ENCODE results near the gene LMLN. TPM values are rescaled to one million over a fixed set of nuclear protein-coding genes. Genes with fewer than 3 reads are reported as not detected.

LMLN gene
- total RNA-seq, 4 donors from 2014 or later: 2.3 to 10.4 (median 3.8) TPM

DNA sequence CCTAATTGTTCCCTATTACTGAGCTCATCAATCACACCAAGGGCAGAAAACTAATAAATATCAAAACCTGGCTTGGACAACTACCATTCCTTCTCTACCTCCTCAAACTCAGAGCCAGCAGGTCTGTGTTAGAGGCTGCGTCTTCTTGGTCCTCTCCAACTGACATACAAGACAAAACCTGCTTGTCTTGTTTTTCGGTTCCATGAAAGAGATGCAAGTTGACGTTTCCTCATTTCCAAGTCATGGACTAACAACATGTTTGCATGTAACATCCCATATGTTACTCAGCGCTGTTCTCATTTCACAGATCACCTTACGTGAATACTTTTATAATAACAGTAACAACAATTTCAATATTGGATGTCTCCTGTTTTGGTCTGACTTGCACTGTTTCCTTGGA, 110.9 kb downstream of the LMLN start:
- no peak for DNase-seq (ENCODE audit: low spot score in 2 of 2)
- TF ChIP-seq, protein P1, sequence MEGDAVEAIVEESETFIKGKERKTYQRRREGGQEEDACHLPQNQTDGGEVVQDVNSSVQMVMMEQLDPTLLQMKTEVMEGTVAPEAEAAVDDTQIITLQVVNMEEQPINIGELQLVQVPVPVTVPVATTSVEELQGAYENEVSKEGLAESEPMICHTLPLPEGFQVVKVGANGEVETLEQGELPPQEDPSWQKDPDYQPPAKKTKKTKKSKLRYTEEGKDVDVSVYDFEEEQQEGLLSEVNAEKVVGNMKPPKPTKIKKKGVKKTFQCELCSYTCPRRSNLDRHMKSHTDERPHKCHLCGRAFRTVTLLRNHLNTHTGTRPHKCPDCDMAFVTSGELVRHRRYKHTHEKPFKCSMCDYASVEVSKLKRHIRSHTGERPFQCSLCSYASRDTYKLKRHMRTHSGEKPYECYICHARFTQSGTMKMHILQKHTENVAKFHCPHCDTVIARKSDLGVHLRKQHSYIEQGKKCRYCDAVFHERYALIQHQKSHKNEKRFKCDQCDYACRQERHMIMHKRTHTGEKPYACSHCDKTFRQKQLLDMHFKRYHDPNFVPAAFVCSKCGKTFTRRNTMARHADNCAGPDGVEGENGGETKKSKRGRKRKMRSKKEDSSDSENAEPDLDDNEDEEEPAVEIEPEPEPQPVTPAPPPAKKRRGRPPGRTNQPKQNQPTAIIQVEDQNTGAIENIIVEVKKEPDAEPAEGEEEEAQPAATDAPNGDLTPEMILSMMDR (IDR thresholded peaks at IDR 0.05): no peak
- no peak for TF ChIP-seq POLR2A (IDR thresholded peaks at IDR 0.05)
- intact Hi-C loops (cut with DNase I; ENCODE audit: low total_unique reads): no loop called here
- 58 to 59% methylated on average over 5 of the region's 5 CpGs for WGBS, 2 donors
- no peak overlapping the region for H3K4me3 ChIP-seq (ENCODE audit: low read depth, poor library complexity, severe bottlenecking)

DNA sequence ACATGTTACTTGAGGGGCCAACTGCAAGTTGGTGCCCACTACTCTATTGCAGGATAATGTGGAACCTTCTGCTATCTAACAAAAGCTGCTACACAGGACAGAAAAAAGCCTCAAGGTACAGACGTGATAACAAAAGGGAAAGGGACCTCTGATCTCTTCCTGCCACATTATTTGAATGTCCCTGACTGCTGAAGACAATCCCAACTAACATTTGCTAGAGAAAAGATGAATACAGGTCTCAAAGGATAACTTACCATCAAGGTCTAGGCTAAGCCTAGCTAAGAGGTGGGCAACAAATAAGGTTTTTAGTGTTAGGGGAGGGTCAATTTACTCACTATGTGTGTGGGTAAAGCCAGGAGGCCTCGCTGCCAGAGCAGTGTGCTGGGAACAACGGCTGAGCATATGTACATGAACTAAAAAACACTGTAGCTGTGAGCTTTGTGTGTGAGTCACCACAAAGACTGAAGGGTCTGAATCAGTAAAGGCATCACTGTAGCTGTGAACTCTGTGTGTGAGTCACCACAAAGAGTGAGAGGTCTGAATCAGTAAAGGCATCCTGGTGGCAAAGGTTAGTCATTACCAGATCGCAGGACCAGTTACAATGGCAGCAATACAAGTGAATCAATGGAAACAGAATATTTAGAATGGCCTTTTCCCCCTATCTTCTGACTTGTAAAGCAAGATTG, 111.7 kb downstream of the LMLN start:
- TF ChIP-seq POLR2A (IDR thresholded peaks at IDR 0.05): no peak
- TF ChIP-seq, protein P1 (IDR thresholded peaks at IDR 0.05): no peak

DNA sequence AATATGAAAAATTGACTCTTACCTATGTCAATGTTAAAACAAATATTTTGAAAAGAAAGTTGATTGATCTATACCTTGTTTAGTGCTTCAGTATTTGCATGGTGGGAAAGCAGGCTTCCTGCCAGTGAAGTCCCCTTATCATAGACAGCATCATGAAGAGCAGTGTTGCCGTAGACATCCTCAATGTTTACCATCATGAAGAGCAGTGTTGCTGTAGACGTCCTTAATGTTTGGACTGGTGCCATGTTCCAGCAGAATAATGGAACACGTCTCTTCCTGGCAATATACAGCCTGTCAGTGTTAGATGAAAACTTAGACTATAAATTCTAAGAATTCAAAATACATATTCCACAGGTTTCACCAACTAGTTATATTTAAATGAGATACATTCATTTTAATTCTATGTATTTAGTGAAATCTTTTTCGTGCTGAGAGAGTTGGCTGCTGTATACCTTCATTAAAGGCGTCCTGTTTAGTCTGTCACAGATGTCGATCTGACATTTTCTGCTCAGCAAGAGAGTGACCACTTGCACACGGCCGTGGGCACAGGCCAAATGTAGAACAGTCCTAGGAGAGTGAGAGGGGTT, 116.8 kb downstream of the LMLN start:
- TF ChIP-seq, protein P1 (IDR thresholded peaks at IDR 0.05): no peak
- no peak for TF ChIP-seq POLR2A (IDR thresholded peaks at IDR 0.05)
- 40 to 43% methylated on average over 8 of the region's 8 CpGs for WGBS, 2 donors
- intact Hi-C loops (cut with DNase I; ENCODE audit: low total_unique reads): no loop called here
- no peak for DNase-seq (ENCODE audit: low spot score in 2 of 2)
- no peak overlapping the region for H3K4me3 ChIP-seq (ENCODE audit: low read depth, poor library complexity, severe bottlenecking)

More for the DNA sequence above, 111.7 kb downstream of the LMLN start:
- DNase-seq (ENCODE audit: low spot score in 2 of 2): no peak
- intact Hi-C loops (cut with DNase I; ENCODE audit: low total_unique reads): no loop called here
- 53 to 54% methylated on average over 4 of the region's 4 CpGs for WGBS, 2 donors
- no peak overlapping the region for H3K4me3 ChIP-seq (ENCODE audit: low read depth, poor library complexity, severe bottlenecking)

DNA sequence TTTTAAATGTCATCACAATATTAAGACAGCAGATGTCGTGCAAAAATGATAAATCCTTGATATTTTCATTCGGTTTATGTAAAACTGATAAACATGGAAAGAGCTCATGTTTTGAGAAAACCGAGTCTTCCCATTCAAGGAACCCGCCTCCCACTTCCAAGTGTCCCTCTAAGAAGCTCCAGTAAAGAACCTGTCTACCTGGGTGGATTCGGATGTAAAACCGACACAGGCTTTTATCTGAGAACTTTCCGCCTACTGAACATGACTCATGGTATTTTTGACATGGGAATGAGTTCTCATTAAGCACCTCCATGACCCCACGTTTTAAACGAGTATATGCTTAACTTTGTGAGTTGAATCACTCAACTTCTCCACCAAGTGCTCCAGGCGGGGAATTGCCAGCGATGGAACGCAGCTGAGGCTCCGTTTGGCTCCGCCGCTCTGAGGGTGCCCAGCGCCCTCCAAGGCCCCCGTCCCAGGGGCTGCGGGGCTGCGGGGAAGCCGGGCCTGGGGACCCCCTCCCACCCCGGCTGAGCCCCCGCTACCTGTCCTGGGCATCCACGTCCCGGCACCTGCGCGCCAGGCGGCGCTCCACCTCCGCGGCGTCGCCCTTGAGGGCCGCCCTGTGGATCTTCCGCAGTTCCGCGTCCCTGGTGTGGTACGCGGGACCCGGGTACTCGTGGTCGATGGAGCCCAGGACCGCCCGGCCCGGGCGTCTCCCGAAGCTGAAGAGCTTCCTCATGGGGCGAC, 119.9 kb downstream of the LMLN start:
- intact Hi-C loops (cut with DNase I; ENCODE audit: low total_unique reads): no loop called here
- TF ChIP-seq, protein P1 (IDR thresholded peaks at IDR 0.05): no peak
- no peak for TF ChIP-seq POLR2A (IDR thresholded peaks at IDR 0.05)
- no peak overlapping the region for H3K4me3 ChIP-seq (ENCODE audit: low read depth, poor library complexity, severe bottlenecking)
- WGBS, 2 donors: 14 to 15% methylated on average over 19 to 26 of the region's 47 CpGs
- peak in 1 of 2 donors; percentile 86 for DNase-seq (ENCODE audit: low spot score in 2 of 2)

DNA sequence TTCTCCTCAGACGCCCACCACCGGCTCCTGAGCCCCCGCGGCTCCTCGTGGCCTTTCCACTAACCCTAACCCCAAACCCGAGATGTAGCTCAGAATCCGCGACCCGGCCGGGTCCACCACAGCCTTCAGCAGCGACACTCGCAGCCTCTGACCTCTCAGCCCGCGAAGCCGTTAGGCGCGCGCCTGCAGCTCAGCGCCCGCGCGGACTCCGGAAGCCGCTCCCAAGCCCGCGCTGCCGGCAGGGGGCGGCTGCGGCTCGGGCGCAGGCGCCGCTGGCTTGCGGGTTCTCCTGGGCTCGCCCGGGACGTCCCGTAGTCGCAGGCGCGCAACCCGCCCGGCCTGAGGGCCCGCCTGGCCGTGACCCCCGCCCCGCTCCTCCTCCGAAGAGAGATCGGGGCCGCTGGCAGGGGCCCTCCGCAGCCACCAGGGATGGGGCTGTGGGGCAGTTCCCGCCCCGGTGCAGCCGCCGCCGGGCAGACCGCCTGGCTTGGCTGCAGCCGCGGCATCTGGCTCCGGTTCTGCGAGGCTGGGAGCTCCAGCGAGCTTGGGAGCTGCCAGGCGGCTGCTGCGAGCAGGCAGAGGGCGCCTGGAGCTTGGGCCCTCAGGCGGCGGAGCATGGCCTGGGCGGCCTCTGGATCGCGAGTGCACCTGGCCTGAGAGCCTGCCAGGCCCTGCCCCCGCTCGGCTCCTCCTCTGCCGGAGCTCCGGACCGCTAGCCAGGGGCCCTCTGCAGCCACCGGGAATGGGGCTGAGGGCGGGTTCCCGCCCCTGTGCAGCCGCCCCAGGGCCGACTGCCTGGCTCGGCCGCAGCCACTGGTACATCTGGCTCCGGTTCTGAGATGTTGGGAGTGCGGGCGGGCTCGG, 120.7 kb downstream of the LMLN start:
- DNase-seq (ENCODE audit: low spot score in 2 of 2): peak in 1 of 2 donors; percentile 21
- intact Hi-C loops (cut with DNase I; ENCODE audit: low total_unique reads): no loop called here
- WGBS, 2 donors: 0 to 3% methylated on average over 7 to 18 of the region's 86 CpGs

More for the DNA sequence above, 120.7 kb downstream of the LMLN start:
- H3K4me3 ChIP-seq (ENCODE audit: low read depth, poor library complexity, severe bottlenecking): no peak overlapping the region
- TF ChIP-seq, protein P1 (IDR thresholded peaks at IDR 0.05): no peak
- TF ChIP-seq POLR2A (IDR thresholded peaks at IDR 0.05): no peak
